HG03378 (cell line): Measurements from ENCODE around the gene FAM228A.

Experiments used
- ATAC-seq: cut with Tn5 transposase; IDR thresholded peaks from one replicate; pipeline ENCODE4 v1.9.1; 2021; ENCODE audit warnings: mild to moderate bottlenecking, moderate library complexity; ENCODE audit not compliant: unreplicated experiment

Gene FAM228A

DNA sequence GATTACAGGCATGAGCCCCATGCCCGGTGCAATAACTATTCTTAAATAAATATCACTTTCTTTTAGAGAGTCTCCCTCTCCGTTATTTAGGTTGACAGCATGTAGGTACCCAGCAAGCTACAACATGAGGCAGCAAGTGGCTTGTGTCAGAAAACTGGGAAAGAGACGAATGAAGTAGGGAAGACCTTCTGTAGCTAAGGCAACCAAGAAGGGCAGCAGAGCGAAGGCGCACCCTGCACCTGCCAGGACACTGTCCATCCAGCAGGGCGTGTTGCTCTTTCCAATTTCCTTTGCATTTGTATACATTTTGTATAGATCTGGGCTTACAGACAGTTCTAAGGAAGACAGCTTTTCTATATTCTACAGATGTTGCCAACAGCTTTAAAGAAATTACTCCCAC is 48.1 kb downstream of the FAM228A start:
- no peak for ATAC-seq

- ATAC-seq, result no peak
These were observed 50.8 kb downstream of the FAM228A start for GRCh38 chr2:24225499-24226242.

DNA sequence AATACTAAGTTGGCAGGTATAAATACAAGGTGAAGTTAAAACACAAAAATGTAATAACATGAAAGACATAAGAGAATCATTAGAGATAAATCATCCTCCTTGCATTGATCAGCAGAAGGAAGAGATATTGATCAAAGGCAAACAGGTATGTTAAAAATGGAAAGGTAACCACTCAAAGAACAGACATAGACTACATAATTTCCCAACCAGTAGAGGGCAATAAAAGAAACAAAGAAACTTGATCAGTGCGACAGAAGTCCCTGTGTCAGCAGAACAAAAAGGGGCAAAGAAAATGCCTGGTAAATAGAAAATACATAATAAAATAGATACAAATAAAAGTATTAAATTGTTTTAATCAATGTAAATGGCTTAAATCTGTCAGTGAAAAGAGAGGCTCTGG is 53.6 kb downstream of the FAM228A start:
- no peak for ATAC-seq

DNA sequence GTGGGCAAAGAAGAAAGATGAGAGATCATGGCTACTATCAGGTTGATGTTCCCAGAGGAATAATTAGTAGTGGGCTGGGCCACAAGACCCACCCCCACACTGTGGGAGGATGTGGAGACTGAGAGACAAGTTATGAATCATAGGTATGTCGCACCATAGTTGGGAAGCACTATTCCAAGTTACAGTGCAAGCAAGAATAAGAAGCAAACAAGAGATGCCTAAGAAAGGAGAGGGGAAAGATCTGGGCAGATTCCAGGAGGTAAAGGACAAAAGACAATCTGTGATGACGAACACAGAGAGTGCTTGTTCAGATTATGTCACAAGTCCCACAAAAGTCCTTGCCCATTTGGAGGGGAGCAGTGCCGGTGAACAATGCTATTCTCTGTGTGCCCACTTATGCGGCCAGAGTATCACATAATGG is 56.6 kb downstream of the FAM228A start:
- no peak for ATAC-seq

DNA sequence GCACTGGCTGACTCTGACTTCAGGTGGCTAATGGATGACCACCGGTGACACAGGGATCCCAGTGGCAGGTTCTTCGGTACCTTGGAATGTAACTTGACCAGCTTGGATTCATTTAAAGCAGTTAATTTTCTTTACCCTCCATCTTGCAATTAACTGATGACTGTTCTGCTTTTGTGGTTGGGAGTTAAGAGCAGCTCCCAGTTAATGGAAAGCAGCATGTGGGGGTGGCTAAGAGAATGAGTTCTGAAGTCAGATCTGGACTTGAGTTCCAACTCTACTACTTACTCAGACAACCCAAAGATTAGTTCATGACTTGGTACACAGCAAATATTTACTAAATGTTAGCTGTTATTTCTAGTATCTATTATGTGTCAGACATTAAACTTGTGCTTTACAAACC is 58.5 kb downstream of the FAM228A start:
- ATAC-seq, result no peak

GRCh38 chr2:24237313-24237712 is 62.5 kb downstream of the FAM228A start:
- ATAC-seq, result no peak

DNA sequence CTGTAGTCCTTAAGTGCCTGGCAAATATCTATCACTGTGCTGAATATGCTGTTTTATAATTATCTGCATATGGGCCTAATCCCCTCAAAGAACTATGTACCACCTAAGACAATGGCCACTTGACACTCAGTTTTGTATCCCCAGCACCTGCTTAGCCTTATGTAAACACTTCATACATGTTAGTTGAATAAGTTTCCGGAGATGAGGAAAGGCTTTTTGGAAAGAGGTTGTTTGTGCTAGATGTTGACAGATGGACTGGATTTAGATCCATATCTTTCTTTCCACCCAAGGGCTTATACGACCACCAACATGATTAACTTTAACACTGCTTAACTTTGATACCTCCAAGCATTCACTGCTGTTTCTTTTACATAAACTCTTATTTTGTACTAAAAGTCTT is 63.3 kb downstream of the FAM228A start:
- ATAC-seq, result no peak

GRCh38 chr2:24239553-24239952 is 64.7 kb downstream of the FAM228A start:
- ATAC-seq, result no peak
